HUES48 (cell line): ENCODE data around the gene UBXN1.

ENCODE experiments used
- H3K27ac ChIP-seq: one replicate; pipeline ENCODE4 v1.7.0; 2013; ENCODE audit warnings: low read depth, low read length, inconsistent platforms
- H3K27me3 ChIP-seq: 2 replicates; pipeline ENCODE4 v1.6.1; 2013; ENCODE audit warnings: mild to moderate bottlenecking, low read length; ENCODE audit not compliant: control insufficient read depth, insufficient read depth
- H3K36me3 ChIP-seq: 2 replicates; pipeline ENCODE4 v1.6.1; 2013; ENCODE audit warnings: low read length; ENCODE audit not compliant: control insufficient read depth, insufficient read depth
- H3K4me1 ChIP-seq: 2 replicates; pipeline ENCODE4 v1.6.1; 2013; ENCODE audit warnings: mild to moderate bottlenecking, low read length; ENCODE audit not compliant: control insufficient read depth, insufficient read depth
- H3K4me3 ChIP-seq: 2 replicates; pipeline ENCODE4 v1.5.1; 2013; ENCODE audit warnings: mild to moderate bottlenecking, low read depth, low read length
- H3K9ac ChIP-seq: 2 replicates; pipeline ENCODE4 v1.6.1; 2013; ENCODE audit warnings: mild to moderate bottlenecking, low read depth, low read length, moderate library complexity
- H3K9me3 ChIP-seq: 2 replicates; pipeline ENCODE4 v1.6.1; 2013; ENCODE audit warnings: low read length; ENCODE audit not compliant: control insufficient read depth, insufficient read depth

UBXN1 gene, protein sequence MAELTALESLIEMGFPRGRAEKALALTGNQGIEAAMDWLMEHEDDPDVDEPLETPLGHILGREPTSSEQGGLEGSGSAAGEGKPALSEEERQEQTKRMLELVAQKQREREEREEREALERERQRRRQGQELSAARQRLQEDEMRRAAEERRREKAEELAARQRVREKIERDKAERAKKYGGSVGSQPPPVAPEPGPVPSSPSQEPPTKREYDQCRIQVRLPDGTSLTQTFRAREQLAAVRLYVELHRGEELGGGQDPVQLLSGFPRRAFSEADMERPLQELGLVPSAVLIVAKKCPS

DNA sequence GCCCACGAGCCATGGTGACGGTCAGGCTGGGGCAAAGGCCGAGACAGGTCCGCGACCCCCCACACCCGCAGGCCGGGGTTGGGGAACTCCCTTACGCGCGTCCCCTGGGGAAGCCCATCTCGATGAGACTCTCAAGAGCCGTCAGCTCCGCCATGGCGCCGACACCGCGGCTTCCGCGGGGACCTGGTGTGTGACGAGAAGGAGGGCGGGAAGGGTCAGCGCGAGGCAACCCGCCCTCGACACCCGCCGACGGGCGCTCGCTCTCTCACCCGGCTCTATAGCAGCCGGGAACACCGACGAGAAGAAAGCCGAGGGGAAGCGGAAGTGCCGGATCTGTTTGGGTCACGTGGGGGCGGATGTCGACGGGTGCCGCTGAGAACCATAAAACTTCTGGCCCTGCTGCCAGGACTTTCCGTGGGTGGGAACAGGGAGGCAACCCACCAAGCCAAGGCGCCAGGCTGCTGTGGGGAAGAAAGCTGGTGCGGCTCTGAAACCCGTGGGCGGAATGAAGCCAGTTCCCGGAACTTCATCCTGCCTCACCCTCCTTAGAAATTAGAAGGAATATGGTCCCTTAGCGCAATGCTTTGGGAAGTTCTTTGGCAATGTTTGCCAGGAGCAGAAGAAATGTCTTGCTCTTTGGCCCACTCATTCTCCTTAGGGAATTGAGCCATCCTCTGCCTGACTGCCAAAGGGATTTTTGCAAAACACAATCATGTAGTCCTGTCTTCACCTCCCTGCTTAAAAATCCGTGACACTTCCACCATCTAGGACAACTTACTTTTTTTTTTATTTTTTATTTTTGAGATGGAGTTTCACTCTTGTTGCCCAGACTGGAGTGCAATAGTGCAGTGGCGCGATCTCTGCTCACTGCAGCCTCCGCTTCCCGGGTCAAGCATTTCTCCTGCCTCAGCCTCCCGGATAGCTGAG is at the start of gene UBXN1:
UBXN1 (minus strand) TSS at position 304 of the 927 bp plus-strand sequence; CDS start at position 154, 150 bp downstream.
- Histone ChIP-seq H3K9ac (peak within 1 kb of the TSS; percentile 73), H3K36me3 (peaks cover 29% of the 10 kb centered on the region), H3K4me3 (peak within 1 kb of the TSS; percentile 88), H3K4me1 (peaks cover 9% of the 10 kb centered on the region; the same call in 1 of the 2 replicates), H3K27ac (peak within 1 kb of the TSS; percentile 73), H3K9me3 (no peaks in the 10 kb centered on the region), H3K27me3 (no peaks in the 10 kb centered on the region)

DNA sequence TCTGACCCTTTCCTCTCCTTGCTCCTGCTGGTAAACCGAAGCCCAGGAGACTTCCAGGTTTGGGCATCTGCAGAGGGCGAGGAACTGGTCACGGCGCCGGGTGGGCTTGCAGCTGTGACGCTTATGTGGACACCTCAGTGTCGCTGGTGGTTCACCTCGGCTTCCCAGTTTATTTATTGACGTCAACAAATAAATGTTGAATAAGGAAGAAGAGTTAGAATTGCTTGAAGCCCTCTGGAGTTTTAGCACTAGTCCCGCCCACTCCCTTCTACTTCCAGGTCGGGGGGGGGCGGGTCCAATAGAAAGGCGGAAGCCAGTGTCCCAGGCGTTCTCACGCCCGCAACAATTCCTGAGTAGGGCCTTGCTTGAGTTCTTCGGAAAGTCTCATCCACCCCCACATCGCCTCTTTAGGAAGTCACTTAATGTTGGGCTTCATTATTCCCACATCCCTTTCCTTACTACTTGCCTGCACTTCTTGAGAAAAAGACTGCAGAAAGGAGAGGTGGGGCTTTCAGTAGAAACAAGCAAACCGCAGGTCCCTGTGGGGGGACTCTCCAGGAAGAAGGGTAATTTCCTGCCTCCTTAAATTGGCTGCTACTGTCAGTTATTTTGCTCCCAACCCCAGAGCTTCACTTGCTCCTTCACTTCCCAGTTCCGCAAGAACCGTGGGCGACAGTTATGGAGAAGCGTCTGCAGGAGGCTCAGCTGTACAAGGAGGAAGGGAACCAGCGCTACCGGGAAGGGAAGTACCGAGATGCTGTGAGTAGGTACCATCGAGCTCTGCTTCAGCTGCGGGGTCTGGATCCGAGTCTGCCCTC is 49.5 kb upstream of the UBXN1 start, which contains the start of gene TTC9C:
TTC9C (plus strand) TSS at position 316 of the 818 bp plus-strand sequence; CDS start at position 679, 363 bp downstream.
- peak within 1 kb of the TSS; percentile 98 for H3K27ac ChIP-seq
- no peaks in the 10 kb centered on the region for H3K9me3 ChIP-seq
- H3K27me3 ChIP-seq = no peaks in the 10 kb centered on the region
- H3K4me3 ChIP-seq = peak within 1 kb of the TSS; percentile 88
- H3K9ac ChIP-seq = peak within 1 kb of the TSS; percentile 84
- 0 out of 2 replicates have a peak, but pooled peaks cover 9% of the 10 kb centered on the region for H3K4me1 ChIP-seq
- peaks cover 30% of the 10 kb centered on the region for H3K36me3 ChIP-seq

DNA sequence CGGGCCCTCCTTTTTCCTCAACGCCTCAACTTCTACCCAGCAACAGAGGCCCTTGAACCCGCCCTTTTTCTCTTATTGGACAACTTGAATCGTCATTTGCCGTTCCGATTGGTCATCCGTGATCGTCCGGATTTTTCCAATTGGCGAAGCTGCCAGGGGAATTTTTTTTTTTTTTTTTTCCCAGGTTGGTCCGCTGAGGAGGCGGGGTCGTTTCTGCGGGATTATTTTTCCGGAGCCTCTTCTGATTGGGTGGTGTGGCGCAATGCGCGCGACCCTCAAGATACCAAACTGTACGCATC is 48.9 kb upstream of the UBXN1 start:
- H3K27me3 ChIP-seq = no peaks in the 10 kb centered on the region
- peak overlapping the region; percentile 88 for H3K4me3 ChIP-seq
- H3K9ac ChIP-seq = peak overlapping the region; percentile 84
- 0 out of 2 replicates have a peak, but pooled peaks cover 9% of the 10 kb centered on the region for H3K4me1 ChIP-seq
- H3K9me3 ChIP-seq = no peaks in the 10 kb centered on the region
- H3K36me3 ChIP-seq = peaks cover 30% of the 10 kb centered on the region
- peak overlapping the region; percentile 98 for H3K27ac ChIP-seq

DNA sequence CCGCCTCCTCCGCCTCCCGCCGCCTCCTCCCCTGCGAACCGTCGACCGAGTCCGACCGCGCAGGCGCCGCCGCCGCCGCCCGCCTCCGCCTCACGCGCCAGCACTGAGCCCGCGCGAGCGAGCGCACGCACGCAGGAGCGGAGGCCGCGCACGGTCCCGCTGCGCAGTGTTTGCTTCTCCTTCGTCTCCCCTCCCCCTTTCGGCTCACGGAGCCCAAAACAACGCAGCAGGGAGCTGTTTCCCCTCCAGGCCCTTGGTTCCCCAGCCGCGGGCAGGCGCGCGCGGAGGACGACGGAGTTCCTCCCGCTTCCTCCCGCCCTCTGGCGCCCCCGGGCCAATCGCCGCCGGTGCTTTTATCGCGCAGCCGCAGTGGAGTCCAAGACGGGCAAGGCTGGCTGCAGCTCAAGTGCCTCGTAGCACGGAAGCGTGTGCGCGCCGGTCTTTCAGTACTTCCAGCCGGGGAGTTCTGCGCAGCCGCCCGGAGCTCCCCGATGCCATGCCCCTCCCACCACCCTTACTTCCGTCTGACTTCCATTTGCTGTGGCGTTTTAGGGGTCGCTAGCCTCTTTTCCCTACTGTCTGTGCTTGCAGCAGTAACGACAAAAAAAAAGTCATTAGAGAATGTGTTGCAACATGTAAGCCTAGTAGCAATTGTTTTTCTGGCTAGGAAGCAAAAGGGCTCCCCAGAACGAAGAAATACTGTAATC is 48.4 kb upstream of the UBXN1 start, which contains the start of gene HNRNPUL2:
HNRNPUL2 (minus strand) TSS at position 293 of the 707 bp plus-strand sequence. CDS start 301 bp downstream, outside the sequence.
- H3K36me3 ChIP-seq = peaks cover 35% of the 10 kb centered on the region
- H3K27ac ChIP-seq = peak within 1 kb of the TSS; percentile 98
- H3K27me3 ChIP-seq = no peaks in the 10 kb centered on the region
- H3K4me1 ChIP-seq = 0 out of 2 replicates have a peak, but pooled peaks cover 9% of the 10 kb centered on the region
- peak within 1 kb of the TSS; percentile 88 for H3K4me3 ChIP-seq
- no peaks in the 10 kb centered on the region for H3K9me3 ChIP-seq
- H3K9ac ChIP-seq = peak within 1 kb of the TSS; percentile 84

DNA sequence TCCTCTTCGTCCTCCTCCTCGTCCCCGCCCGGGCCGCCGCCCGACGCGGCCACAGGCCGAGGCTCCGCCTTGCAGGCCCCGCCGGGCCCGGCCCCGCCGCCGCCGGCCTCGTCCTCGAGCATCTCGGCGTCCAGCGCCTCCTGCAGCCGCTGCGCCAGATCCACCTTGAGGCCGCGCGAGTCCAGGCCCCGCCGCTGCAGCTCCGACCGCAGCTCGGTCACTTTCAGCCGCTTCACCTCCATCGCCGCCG is 48.0 kb upstream of the UBXN1 start:
- Histone ChIP-seq H3K36me3 (peaks cover 40% of the 10 kb centered on the region), H3K4me1 (0 out of 2 replicates have a peak, but pooled peaks cover 9% of the 10 kb centered on the region), H3K9me3 (no peaks in the 10 kb centered on the region), H3K27me3 (no peaks in the 10 kb centered on the region), H3K4me3 (peak overlapping the region; percentile 88), H3K9ac (peak overlapping the region; percentile 71), H3K27ac (peak overlapping the region; percentile 98)

DNA sequence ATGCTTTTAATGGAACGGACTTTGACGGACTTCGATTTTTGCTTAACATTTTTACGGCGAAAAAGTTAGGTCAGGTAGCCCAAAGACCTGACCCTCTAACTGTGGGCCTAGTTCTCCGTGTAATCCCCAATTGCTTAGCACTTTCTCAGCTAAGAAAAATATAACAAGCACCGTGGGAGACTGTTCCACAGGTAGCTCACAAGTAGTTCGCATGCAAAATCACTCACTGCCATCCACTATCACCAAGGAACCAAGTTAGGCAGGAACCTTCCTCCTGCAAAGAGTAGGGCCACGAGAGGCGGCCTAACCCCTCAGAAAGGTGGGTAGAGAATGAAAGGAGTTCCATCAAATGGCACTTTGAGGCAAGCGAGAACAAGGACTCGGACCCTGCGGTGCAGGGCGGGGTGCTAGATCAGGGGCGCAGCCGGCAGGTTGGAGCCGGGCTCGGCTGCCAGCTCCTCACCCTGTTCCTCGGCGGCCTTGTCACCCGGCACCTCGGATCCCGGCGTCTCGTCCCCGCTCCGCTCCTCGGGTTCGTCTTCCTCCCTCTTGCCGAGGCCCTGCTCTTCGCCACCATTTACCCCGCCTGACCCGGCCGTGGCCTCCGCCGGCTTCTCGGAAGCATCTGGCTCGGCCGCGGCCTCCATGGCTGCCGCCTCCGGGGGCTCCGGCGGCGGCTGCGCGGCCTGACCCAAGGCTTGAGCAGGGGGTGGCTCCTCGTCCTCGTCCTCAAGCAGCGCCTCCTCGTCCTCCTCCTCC is 47.5 kb upstream of the UBXN1 start:
- 0 out of 2 replicates have a peak, but pooled peaks cover 9% of the 10 kb centered on the region for H3K4me1 ChIP-seq
- H3K27me3 ChIP-seq = no peaks in the 10 kb centered on the region
- peak overlapping the region; percentile 71 for H3K9ac ChIP-seq
- H3K36me3 ChIP-seq = peaks cover 45% of the 10 kb centered on the region
- H3K9me3 ChIP-seq = no peaks in the 10 kb centered on the region
- peak overlapping the region; percentile 98 for H3K27ac ChIP-seq
- H3K4me3 ChIP-seq = peak overlapping the region; percentile 88

DNA sequence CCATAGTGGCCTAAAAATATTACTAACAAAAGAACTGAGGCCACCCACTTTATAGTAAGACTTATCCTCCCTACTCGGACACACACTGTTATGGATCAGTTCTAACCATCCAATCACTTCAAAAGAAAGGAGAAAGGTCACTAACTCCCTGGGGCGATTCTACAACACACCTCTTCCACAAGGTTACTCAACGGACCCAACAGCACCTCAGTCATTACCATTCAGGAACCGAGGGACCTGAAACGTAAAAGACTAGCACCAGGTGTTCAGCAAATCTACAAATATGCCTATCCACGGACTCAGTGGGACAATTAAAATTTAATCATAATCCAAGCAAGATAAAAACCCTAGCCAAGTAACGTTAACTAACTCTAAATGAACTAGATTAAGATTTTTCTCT is 46.8 kb upstream of the UBXN1 start:
- no peaks in the 10 kb centered on the region for H3K27me3 ChIP-seq
- peak overlapping the region; percentile 88 for H3K4me3 ChIP-seq
- peaks cover 47% of the 10 kb centered on the region for H3K36me3 ChIP-seq
- H3K9ac ChIP-seq = peak overlapping the region; percentile 71
- 0 out of 2 replicates have a peak, but pooled peaks cover 9% of the 10 kb centered on the region for H3K4me1 ChIP-seq
- peak overlapping the region; percentile 98 for H3K27ac ChIP-seq
- H3K9me3 ChIP-seq = no peaks in the 10 kb centered on the region

DNA sequence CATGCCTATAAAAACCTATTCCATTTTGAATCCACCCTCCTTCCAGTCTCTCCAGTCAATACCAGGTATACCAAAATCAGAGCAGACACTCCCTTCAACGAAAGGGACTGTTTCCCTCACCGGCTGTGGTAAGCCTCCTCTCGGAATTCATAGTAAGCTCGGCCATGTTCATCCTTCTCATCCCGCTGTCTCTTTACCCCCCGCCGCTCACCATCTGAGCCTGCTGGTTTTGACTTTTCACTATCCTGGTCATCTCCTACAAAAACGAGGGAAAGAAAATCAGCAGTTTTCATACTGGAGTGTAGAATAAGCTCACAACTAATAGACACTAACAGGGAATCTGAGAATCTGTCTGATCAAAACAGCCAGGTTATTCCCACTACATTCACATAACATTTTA is 45.3 kb upstream of the UBXN1 start:
- Histone ChIP-seq H3K27me3 (no peaks in the 10 kb centered on the region), H3K36me3 (peaks cover 57% of the 10 kb centered on the region), H3K27ac (no peak overlapping the region), H3K9me3 (no peaks in the 10 kb centered on the region), H3K4me3 (no peak overlapping the region), H3K9ac (no peak overlapping the region), H3K4me1 (0 out of 2 replicates have a peak, but pooled peaks cover 9% of the 10 kb centered on the region)

DNA sequence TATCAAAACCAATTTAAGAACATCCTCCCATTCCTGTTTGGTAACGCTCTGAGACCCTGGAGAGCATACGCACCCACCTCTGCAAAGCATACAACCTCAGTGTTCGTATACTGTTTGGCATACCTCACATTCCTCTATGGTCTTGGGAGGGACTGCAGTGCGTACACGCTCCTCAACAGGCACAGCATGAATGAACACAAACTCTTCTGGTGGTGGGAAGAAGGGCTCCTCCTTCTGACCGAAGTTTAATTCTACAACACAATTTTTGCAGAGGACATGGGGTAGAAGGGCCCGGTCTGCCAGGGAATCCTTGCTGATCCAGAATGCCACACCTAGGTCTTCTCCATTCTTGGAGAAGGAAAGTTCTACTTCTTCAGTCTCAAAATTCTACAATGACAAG is 43.1 kb upstream of the UBXN1 start:
- no peak overlapping the region for H3K27ac ChIP-seq
- no peak overlapping the region for H3K4me3 ChIP-seq
- H3K27me3 ChIP-seq = no peaks in the 10 kb centered on the region
- peaks cover 78% of the 10 kb centered on the region for H3K36me3 ChIP-seq
- H3K9ac ChIP-seq = no peak overlapping the region
- 0 out of 2 replicates have a peak, but pooled peaks cover 9% of the 10 kb centered on the region for H3K4me1 ChIP-seq
- no peaks in the 10 kb centered on the region for H3K9me3 ChIP-seq
